Bone marrow (tissue), 2 donors: ENCODE results near the gene HMGCL.
"Not testable (repeated sequence)": the region's sequence is repeated elsewhere in the genome, so short reads cannot be mapped to it uniquely, and the experiment has no call there.

ENCODE experiments used
- DNase-seq, 2 donors: peaks; one replicate each; lab custom pipeline; 2025; lab: John Stamatoyannopoulos, UW

HMGCL gene

GRCh38 chr1:23826590-23826989 is 1.4 kb upstream of the HMGCL start:
- not testable (repeated sequence) for DNase-seq

GRCh38 chr1:23825762-23826522 is 713 bp upstream of the HMGCL start:
- DNase-seq = no peak

GRCh38 chr1:23824711-23825075 is 536 bp downstream of the HMGCL start:
- DNase-seq = no peak

GRCh38 chr1:23823767-23824166 is 1.5 kb downstream of the HMGCL start:
- DNase-seq = no peak

GRCh38 chr1:23817633-23818032 is 7.6 kb downstream of the HMGCL start:
- DNase-seq = no peak

GRCh38 chr1:23816906-23817305 is 8.3 kb downstream of the HMGCL start:
- peak in 1 of 2 donors; percentile 35 for DNase-seq

GRCh38 chr1:23816361-23816760 is 8.9 kb downstream of the HMGCL start:
- DNase-seq = no peak

GRCh38 chr1:23814016-23814415 is 11.2 kb downstream of the HMGCL start:
- no peak for DNase-seq

GRCh38 chr1:23810818-23811540 is 14.2 kb downstream of the HMGCL start:
- DNase-seq = peak; percentile 15 to 92

- peak; percentile 30 to 86 for DNase-seq
Observed at GRCh38 chr1:23809751-23810171, 15.5 kb downstream of the HMGCL start.

- peak in 1 of 2 donors; percentile 92 for DNase-seq
Observed at GRCh38 chr1:23807453-23807852, 17.8 kb downstream of the HMGCL start.

- DNase-seq = no peak
Observed at GRCh38 chr1:23806280-23806679, 18.9 kb downstream of the HMGCL start.

GRCh38 chr1:23805025-23805424 is 20.2 kb downstream of the HMGCL start:
- DNase-seq = no peak

- peak in 1 of 2 donors; percentile 53 for DNase-seq
Observed at GRCh38 chr1:23804183-23804835, 20.9 kb downstream of the HMGCL start.

GRCh38 chr1:23803674-23804073 is 21.6 kb downstream of the HMGCL start:
- no peak for DNase-seq

- not testable (repeated sequence) for DNase-seq
Observed at GRCh38 chr1:23802809-23803342, 22.4 kb downstream of the HMGCL start.

- DNase-seq = no peak
Observed at GRCh38 chr1:23801876-23802275, 23.4 kb downstream of the HMGCL start.

GRCh38 chr1:23801338-23801748 is 23.9 kb downstream of the HMGCL start:
- DNase-seq = no peak

GRCh38 chr1:23800400-23801337 is 24.6 kb downstream of the HMGCL start, which contains the start of gene GALE:
Gene GALE, minus strand, starts transcription at chr1:23800754. Its CDS starts 1,747 bp downstream, at chr1:23799007.
- DNase-seq = peak; percentile 86 to 90

- no peak for DNase-seq
Observed at GRCh38 chr1:23799570-23800399, 25.4 kb downstream of the HMGCL start.

GRCh38 chr1:23799255-23799569 is 26.0 kb downstream of the HMGCL start:
- no peak for DNase-seq
